ENCODE data around the gene PPP1R9A.

DNA sequence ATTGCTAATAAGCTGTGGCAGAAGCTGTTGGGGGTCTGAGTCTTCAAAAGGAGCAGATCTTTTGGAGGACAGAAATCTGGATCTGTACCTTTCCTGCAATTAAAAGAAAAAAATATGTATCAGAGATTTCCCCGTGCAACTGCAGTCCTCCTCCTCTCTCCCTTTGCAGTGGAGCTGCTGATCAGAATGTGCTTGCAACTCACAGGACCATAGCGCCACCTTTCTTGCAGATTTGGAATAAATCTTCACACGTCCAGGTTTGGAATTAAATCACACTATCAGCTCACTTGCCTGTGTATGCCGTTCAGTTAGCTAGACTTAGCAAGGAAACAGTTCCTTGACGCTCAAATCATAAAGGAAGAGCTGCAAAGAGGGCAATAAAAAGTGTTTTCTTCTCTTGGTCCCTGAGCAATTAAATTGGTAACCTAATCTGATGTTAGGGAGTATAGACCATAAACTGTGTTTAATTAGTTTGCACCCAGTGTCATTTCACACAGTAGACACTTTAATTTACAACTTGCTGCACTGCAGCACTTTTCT lies 339.5 kb downstream of the PPP1R9A start:
- TF ChIP-seq, protein P1, sequence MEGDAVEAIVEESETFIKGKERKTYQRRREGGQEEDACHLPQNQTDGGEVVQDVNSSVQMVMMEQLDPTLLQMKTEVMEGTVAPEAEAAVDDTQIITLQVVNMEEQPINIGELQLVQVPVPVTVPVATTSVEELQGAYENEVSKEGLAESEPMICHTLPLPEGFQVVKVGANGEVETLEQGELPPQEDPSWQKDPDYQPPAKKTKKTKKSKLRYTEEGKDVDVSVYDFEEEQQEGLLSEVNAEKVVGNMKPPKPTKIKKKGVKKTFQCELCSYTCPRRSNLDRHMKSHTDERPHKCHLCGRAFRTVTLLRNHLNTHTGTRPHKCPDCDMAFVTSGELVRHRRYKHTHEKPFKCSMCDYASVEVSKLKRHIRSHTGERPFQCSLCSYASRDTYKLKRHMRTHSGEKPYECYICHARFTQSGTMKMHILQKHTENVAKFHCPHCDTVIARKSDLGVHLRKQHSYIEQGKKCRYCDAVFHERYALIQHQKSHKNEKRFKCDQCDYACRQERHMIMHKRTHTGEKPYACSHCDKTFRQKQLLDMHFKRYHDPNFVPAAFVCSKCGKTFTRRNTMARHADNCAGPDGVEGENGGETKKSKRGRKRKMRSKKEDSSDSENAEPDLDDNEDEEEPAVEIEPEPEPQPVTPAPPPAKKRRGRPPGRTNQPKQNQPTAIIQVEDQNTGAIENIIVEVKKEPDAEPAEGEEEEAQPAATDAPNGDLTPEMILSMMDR (IDR thresholded peaks at IDR 0.05): peak in 2 of 3 donors; percentile 50 to 69
- no peak for TF ChIP-seq POLR2AphosphoS5 (IDR thresholded peaks at IDR 0.05)
- no peak for TF ChIP-seq POLR2A (IDR thresholded peaks at IDR 0.05)
